ENCODE measurements around the gene PINLYP. TPM values are rescaled to one million over a fixed set of nuclear protein-coding genes. Genes with fewer than 3 reads are reported as not detected.

PINLYP gene
- 10 to 100 TPM in 1 of 2 experiments, 1 to 10 TPM in 1; 9.7 to 12.3 TPM for total RNA-seq

- ATAC-seq (peak; percentile 99), DNase-seq (peak; percentile 99)
- ChIA-PET CTCF (interaction anchor here (1.8 to 5.9 kb wide), 3 partner anchors 14 to 21 kb away, joined by 5 to 62 read pairs (median 57); partner anchors contain the start of genes IRGQ and ZNF576), POLR2A (interaction anchor here (0.5 to 3.2 kb wide), 8 partner anchors 11 to 476 kb away, joined by 3 to 20 read pairs (median 4); partner anchors contain the start of genes IRGQ, ZNF575 and ZNF576)
- intact Hi-C loops (cut with micrococcal nuclease) = no loop called here
- peak within 1 kb of the TSS; percentile 96 for H3K4me3 Mint-ChIP-seq
- H3K27ac Mint-ChIP-seq = peak within 1 kb of the TSS; percentile 94
- H3K27me3 Mint-ChIP-seq = no peaks in the 10 kb centered on the region
- TF ChIP-seq, protein P1, sequence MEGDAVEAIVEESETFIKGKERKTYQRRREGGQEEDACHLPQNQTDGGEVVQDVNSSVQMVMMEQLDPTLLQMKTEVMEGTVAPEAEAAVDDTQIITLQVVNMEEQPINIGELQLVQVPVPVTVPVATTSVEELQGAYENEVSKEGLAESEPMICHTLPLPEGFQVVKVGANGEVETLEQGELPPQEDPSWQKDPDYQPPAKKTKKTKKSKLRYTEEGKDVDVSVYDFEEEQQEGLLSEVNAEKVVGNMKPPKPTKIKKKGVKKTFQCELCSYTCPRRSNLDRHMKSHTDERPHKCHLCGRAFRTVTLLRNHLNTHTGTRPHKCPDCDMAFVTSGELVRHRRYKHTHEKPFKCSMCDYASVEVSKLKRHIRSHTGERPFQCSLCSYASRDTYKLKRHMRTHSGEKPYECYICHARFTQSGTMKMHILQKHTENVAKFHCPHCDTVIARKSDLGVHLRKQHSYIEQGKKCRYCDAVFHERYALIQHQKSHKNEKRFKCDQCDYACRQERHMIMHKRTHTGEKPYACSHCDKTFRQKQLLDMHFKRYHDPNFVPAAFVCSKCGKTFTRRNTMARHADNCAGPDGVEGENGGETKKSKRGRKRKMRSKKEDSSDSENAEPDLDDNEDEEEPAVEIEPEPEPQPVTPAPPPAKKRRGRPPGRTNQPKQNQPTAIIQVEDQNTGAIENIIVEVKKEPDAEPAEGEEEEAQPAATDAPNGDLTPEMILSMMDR (IDR thresholded peaks at IDR 0.05) = no peak
- H3K4me1 Mint-ChIP-seq (ENCODE audit: low read depth) = peaks cover 37% of the 10 kb centered on the region
- H3K9me3 Mint-ChIP-seq = no peaks in the 10 kb centered on the region
- peaks cover 8% of the 10 kb centered on the region for H3K36me3 Mint-ChIP-seq (ENCODE audit: low read depth)
Observed at GRCh38 chr19:43575156-43575950, at the start of gene PINLYP, which contains the start of gene XRCC1. Gene PINLYP, plus strand, starts transcription at chr19:43575801. Its CDS starts 1,391 bp downstream, at chr19:43577192. Gene XRCC1, minus strand, starts transcription at chr19:43575527. Its CDS starts 69 bp downstream, at chr19:43575458.

- peak; percentile 56 for DNase-seq
- Mint-ChIP-seq H3K36me3 (ENCODE audit: low read depth) (peaks cover 1% of the 10 kb centered on the region), H3K27me3 (no peaks in the 10 kb centered on the region), H3K9me3 (no peaks in the 10 kb centered on the region), H3K27ac (peak overlapping the region; percentile 97), H3K4me1 (ENCODE audit: low read depth) (peaks cover 25% of the 10 kb centered on the region), H3K4me3 (peak overlapping the region; percentile 93)
- CTCF ChIA-PET = interaction anchor here (0.8 to 9.4 kb wide), 7 partner anchors 10 to 94 kb away, joined by 3 to 328 read pairs (median 6); no protein-coding TSS in a partner anchor
- intact Hi-C loops (cut with micrococcal nuclease) = no loop called here
- POLR2A ChIA-PET = interaction anchor here (0.6 to 1.7 kb wide), 5 partner anchors 12 to 68 kb away, joined by 3 to 6 read pairs (median 3); partner anchors contain the start of gene PHLDB3
- peak; percentile 13 for ATAC-seq
- TF ChIP-seq, protein P1 (IDR thresholded peaks at IDR 0.05) = no peak
Observed at GRCh38 chr19:43525836-43526771, 49.5 kb upstream of the PINLYP start.

GRCh38 chr19:43526884-43527859, 48.4 kb upstream of the PINLYP start, which contains the start of gene ETHE1:
Gene ETHE1, minus strand, starts transcription at chr19:43527201. Its CDS starts 24 bp downstream, at chr19:43527177.
- POLR2A ChIA-PET = interaction anchor here (0.6 to 2.0 kb wide), 3 partner anchors 48 to 87 kb away, joined by 3 to 6 read pairs (median 4); partner anchors contain the start of gene PINLYP
- ATAC-seq = peak; percentile 76

More at GRCh38 chr19:43526884-43527859, 48.4 kb upstream of the PINLYP start, which contains the start of gene ETHE1:
- Mint-ChIP-seq H3K36me3 (ENCODE audit: low read depth) (peaks cover 1% of the 10 kb centered on the region), H3K9me3 (no peaks in the 10 kb centered on the region), H3K4me1 (ENCODE audit: low read depth) (peaks cover 25% of the 10 kb centered on the region), H3K27ac (peak within 1 kb of the TSS; percentile 97), H3K4me3 (peak within 1 kb of the TSS; percentile 93), H3K27me3 (no peaks in the 10 kb centered on the region)
- TF ChIP-seq, protein P1 (IDR thresholded peaks at IDR 0.05) = no peak
- intact Hi-C loops (cut with micrococcal nuclease) = no loop called here
- CTCF ChIA-PET = interaction anchor here (1.1 to 3.2 kb wide), 7 partner anchors 7 to 80 kb away, joined by 3 to 18 read pairs (median 7); no protein-coding TSS in a partner anchor
- peak; percentile 85 for DNase-seq

Data from activated CD8-positive, alpha-beta T cell treated with anti-CD3 and anti-CD28 coated beads for 36 hours (primary cell).